ENCODE data around the gene ZNF598.

The ZNF598 gene

GRCh38 chr16:1990101-1990350, 19.6 kb downstream of the ZNF598 start:
- no peak for DNase-seq

- DNase-seq: no peak
These were observed 20.2 kb downstream of the ZNF598 start, which contains the start of gene SYNGR3 for GRCh38 chr16:1989209-1990100. TSS of gene SYNGR3 (plus strand) at chr16:1989970. CDS start at chr16:1990103, 133 bp downstream.

- no peak for DNase-seq
These were observed 22.4 kb downstream of the ZNF598 start for GRCh38 chr16:1987198-1987597.

- DNase-seq: no peak
These were observed 24.0 kb downstream of the ZNF598 start for GRCh38 chr16:1985466-1986150.

GRCh38 chr16:1984347-1985225, 25.0 kb downstream of the ZNF598 start:
- no peak for DNase-seq

GRCh38 chr16:1983544-1984346, 25.9 kb downstream of the ZNF598 start, which contains the start of gene GFER:
TSS of gene GFER (plus strand) at chr16:1984193. CDS start at chr16:1984219, 26 bp downstream.
- DNase-seq: peak; percentile 52

GRCh38 chr16:1982991-1983543, 26.6 kb downstream of the ZNF598 start:
- DNase-seq: no peak

- DNase-seq: no peak
These were observed 27.6 kb downstream of the ZNF598 start for GRCh38 chr16:1982013-1982433.

GRCh38 chr16:1981398-1981836, 28.2 kb downstream of the ZNF598 start, which contains the start of gene NOXO1:
TSS of gene NOXO1 (minus strand) at chr16:1981469. CDS start at chr16:1981179, 290 bp downstream.
- no peak for DNase-seq

GRCh38 chr16:1980770-1981087, 28.9 kb downstream of the ZNF598 start:
- DNase-seq: no peak

- DNase-seq: no peak
These were observed 29.4 kb downstream of the ZNF598 start for GRCh38 chr16:1980030-1980769.

- no peak for DNase-seq
These were observed 30.2 kb downstream of the ZNF598 start for GRCh38 chr16:1979271-1980029.

GRCh38 chr16:1978476-1979120, 31.0 kb downstream of the ZNF598 start:
- no peak for DNase-seq

GRCh38 chr16:1977875-1978268, 31.7 kb downstream of the ZNF598 start:
- DNase-seq: no peak

- DNase-seq: no peak
These were observed 32.4 kb downstream of the ZNF598 start for GRCh38 chr16:1976951-1977874.

GRCh38 chr16:1976216-1976520, 33.5 kb downstream of the ZNF598 start:
- DNase-seq: no peak

- DNase-seq: no peak
These were observed 34.0 kb downstream of the ZNF598 start for GRCh38 chr16:1975432-1976215.
